ENCODE results near the gene KRT23. TPM values are rescaled to one million over a fixed set of nuclear protein-coding genes. Genes with fewer than 3 reads are reported as not detected.

KRT23 gene
- total RNA-seq, 4 donors from 2014 or later: not detected

- TF ChIP-seq CTCF (IDR thresholded peaks at IDR 0.05; ENCODE audit: low read depth): no peak
Observed at GRCh38 chr17:40950176-40950575, 12.7 kb upstream of the KRT23 start.

- TF ChIP-seq CTCF (IDR thresholded peaks at IDR 0.05; ENCODE audit: low read depth): no peak
Observed at GRCh38 chr17:40949418-40949817, 12.0 kb upstream of the KRT23 start.

DNA sequence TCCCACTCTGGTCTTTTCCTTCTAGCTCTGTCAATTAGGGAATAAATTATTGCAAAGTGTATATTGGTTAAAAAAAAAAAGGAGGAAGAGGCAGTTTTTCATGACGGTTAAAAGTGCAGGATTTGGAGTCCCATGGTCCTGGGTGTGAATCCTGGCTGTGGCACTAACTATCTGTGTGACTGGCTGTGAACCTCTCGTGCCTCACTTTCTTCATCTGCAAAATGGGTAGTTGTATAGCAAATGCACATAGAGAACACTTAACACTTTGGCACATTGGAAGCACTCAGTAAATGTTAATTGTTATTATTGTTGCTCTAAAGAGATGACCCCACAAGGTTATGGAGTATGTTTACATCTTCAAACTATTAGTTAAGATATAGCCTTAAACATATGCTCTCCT is 10.5 kb upstream of the KRT23 start:
- TF ChIP-seq CTCF (IDR thresholded peaks at IDR 0.05; ENCODE audit: low read depth): no peak

DNA sequence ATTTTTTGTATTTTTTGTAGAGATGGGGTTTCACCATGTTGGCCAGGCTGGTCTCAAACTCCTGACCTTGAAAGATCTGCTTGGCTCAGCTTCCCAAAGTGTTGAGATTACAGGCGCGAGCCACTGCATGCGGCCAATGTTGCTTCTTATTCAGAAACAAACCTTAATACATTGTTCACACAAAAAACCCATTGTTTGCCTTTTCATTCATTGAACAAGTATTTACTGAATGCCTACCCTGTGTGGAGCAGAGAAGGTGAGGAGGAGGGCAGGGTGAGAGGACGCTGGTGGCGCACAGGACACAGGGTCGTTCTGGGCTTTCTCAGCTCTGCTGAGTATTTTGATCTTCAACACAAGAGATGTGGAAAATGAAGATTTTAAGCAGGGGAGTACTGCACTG is 8.0 kb upstream of the KRT23 start:
- TF ChIP-seq CTCF (IDR thresholded peaks at IDR 0.05; ENCODE audit: low read depth): no peak

GRCh38 chr17:40944531-40944930 is 7.1 kb upstream of the KRT23 start:
- TF ChIP-seq CTCF (IDR thresholded peaks at IDR 0.05; ENCODE audit: low read depth): no peak

GRCh38 chr17:40942553-40942952 is 5.1 kb upstream of the KRT23 start:
- no peak for TF ChIP-seq CTCF (IDR thresholded peaks at IDR 0.05; ENCODE audit: low read depth)

DNA sequence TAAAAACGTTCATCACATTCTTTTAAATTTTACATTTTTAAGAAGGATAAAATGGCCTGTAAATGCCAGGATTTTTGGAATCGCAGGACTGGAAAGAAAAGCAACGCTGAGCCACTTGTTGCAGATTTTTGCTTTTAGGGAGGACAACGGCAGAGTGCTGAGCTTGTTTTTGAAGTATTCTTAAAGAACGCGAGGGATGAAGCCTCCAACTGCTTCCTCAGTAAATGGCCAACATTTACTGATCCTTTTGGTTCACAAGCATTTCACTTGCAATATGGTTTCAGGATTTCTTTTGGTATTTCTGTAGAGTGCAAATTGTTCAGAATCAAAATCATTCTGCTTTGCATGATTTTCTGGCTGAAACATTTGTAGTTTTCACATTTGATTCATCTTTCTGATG is 2.8 kb upstream of the KRT23 start:
- no peak for TF ChIP-seq CTCF (IDR thresholded peaks at IDR 0.05; ENCODE audit: low read depth)
